NCI-H1092 treated with DMSO at 0.1 percent for 48 hours (cell line): Measurements from ENCODE around the gene SRR.
A peak's percentile ranks its signal among the peaks of the same experiment; 100 is the strongest.
"Not testable (repeated sequence)": the region's sequence is repeated elsewhere in the genome, so short reads cannot be mapped to it uniquely, and the experiment has no call there.

Source experiments
- DNase-seq: peaks from one replicate; lab custom pipeline; 2025; lab: John Stamatoyannopoulos, UW

SRR gene

GRCh38 chr17:2289878-2290478 lies 13.8 kb upstream of the SRR start:
- no peak for DNase-seq

GRCh38 chr17:2292100-2292499 lies 11.7 kb upstream of the SRR start:
- DNase-seq = no peak

- DNase-seq = no peak
Measured at GRCh38 chr17:2295575-2295974, 8.2 kb upstream of the SRR start.

- DNase-seq = no peak
Measured at GRCh38 chr17:2297023-2297422, 6.7 kb upstream of the SRR start.

- DNase-seq = no peak
Measured at GRCh38 chr17:2299136-2299535, 4.6 kb upstream of the SRR start.

- no peak for DNase-seq
Measured at GRCh38 chr17:2299756-2300155, 4.0 kb upstream of the SRR start.

DNA sequence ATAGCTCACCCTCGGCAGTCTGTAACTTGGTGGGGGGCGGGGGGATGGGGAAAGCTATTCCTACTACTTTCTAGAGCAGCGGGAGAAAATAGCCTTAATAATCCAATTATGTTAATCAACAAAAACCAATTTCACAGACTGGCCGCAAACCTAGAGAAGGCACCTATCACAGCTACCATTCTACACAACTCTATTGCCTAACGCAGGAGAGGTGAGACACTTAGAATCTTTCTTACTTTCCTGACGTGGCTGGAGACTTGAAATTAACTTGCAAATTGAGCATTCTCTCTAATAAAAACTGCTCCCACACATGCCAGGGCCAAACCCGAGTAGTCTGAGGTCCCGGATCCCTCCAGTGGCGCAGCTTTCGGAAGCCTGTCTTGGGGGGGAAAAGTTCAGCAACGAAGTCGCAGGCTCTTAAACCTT lies 959 bp upstream of the SRR start:
- DNase-seq = no peak

- DNase-seq = no peak
Measured at GRCh38 chr17:2304931-2305330, 1.2 kb downstream of the SRR start.

DNA sequence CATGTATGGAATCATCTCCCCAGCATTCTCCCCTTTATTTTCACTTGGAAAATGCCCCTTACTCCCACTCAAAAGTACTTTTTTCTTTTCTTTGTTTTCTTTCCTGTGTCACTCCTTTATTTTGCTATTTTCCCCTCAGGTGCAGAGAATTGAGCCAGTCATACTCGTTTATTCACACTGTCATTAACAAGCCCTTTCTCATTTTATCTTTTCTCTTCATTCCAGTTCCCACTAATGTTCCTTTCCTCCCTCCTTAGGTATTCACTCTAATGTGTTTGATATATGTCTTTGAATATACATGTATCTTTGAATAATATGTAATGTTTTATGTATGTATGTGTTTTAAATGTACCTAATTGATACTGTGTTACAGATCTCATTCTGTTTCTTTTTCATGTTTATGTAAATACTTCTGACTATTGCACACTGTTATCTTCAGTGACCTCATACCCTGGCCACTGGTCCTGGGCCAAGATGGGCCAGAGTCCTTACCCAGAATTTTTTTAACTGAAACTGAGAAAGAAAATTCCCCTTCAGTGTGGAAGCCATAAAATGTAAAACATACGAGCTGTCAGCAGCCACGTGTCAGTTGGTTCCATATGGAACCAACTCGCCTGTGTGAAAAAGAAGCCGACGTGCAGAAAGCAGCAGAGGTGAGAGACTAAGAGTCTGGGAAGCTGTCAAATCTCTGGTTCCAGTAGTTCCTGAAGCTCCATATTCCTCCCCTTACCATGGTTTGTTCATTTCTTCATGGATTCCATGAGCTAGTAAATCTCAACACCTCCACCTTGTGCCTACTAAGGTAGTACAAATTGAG lies 5.8 kb downstream of the SRR start:
- no peak for DNase-seq

DNA sequence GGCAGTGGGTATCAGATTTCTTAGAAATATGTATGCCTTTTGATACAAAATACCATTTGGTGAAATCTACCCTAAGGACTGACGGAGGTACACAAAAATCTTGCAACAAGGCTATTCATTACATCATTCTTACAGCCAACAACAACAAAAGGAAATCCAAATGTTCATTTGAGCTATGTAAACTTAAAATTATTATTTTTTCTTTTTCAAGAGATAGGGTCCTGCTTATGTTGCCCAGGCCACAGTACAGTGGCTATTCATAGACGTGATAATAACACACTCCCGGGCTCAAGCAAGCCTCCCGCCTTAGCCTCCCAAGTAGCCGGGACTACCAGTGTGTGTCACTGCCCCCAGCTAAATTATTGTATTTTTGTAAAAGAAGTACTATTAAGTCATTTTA lies 9.0 kb downstream of the SRR start:
- no peak for DNase-seq

DNA sequence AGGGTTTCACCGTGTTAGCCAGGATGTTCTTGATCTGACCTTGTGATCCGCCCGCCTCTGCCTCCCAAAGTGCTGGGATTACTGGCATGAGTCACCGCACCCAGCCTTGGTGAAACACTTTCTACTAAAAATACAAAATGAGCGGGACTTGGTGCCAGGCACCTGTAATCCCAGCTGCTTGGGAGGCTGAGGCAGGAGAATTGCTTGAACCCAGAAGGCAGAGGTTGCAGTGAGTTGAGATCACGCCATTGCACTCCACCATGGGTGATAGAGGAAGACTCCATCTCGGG lies 13.1 kb downstream of the SRR start:
- not testable (repeated sequence) for DNase-seq

GRCh38 chr17:2317796-2318195 lies 14.0 kb downstream of the SRR start:
- DNase-seq = no peak

- no peak for DNase-seq
Measured at GRCh38 chr17:2319051-2319450, 15.3 kb downstream of the SRR start.

- DNase-seq = no peak
Measured at GRCh38 chr17:2321399-2321798, 17.6 kb downstream of the SRR start.

DNA sequence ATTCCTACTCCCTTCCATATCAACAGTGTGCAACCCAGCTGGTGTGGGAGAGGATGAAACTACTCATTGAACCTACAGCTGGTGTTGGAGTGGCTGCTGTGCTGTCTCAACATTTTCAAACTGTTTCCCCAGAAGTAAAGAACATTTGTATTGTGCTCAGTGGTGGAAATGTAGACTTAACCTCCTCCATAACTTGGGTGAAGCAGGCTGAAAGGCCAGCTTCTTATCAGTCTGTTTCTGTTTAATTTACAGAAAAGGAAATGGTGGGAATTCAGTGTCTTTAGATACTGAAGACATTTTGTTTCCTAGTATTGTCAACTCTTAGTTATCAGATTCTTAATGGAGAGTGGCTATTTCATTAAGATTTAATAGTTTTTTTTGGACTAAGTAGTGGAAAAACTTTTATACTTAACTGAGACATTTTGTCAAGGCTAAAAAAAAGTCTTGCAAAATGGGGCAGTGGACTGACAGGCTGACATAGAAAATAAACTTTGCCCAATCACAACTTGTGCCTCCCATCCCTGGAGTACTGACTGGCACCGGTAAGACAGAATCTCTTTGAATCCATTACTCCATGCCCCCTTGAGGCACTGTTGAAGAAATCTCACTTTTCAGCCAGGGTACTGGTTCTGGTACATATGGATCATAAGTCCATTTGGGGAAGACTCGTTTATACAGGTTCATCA lies 20.0 kb downstream of the SRR start:
- DNase-seq = no peak

DNA sequence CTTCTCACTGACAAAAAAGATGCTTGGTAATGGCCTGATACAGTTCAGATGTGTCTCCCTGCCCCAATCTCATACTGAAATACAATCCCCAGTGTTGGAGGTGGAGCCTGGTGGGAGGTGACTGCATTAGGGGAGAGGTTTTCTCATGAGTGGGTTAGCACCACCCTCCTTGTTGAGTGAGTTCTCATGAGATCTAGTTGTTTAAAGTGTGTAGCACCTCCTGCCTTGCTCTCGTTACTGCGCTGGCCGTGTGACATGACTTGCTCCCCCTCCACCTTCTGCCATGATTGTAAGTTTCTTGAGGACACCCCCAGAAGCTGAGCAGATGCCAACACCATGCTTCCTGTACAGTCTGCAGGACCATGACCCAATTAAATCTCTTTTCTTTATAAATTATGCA lies 27.6 kb downstream of the SRR start:
- no peak for DNase-seq

GRCh38 chr17:2335726-2336214 lies 32.0 kb downstream of the SRR start:
- no peak for DNase-seq

GRCh38 chr17:2336215-2336851 lies 32.6 kb downstream of the SRR start, which contains the start of gene TSR1:
TSR1 (minus strand) TSS chr17:2336457; CDS start chr17:2336427, 30 bp downstream.
- peak; percentile 80 for DNase-seq

DNA sequence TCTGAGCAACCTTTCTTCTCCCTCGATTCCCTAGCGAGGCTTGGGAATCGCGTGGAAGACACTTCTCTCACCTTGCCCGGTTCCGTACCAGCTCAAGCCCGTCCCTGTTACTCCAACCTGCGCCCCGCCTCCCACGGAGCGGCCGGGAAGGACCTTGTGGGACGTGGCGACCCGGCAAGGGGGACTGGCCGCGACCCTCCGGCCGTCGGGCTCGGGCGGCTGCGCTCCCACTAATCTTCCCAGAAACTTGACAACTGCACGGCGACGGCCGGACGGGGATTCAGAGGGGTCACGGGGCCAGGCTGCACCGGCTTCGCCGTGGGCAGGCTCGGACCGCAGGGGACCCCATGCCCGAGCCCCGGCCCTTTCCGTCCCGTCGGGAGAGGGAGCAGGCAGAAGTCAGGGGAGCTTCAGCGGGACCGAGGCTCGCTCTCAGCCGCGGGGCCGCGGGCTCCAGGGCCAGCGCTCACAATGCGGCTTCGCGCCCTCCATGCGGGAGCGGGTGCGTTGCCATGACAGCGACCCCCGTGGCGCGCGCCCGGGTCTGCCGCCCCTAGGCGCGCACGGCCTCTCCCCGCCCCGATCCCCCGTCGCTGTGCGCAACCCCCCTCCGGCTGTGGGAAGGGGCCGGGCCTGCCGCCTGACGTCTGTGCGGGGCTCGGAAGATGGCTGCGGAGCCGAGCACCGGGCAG lies 33.2 kb downstream of the SRR start, which contains the start of gene SGSM2:
SGSM2 (plus strand) TSS at position 650 of the 692 bp plus-strand sequence. CDS start 188 bp downstream, outside the sequence.
- DNase-seq = peak; percentile 63

GRCh38 chr17:2337544-2338314 lies 34.0 kb downstream of the SRR start:
- DNase-seq = no peak

DNA sequence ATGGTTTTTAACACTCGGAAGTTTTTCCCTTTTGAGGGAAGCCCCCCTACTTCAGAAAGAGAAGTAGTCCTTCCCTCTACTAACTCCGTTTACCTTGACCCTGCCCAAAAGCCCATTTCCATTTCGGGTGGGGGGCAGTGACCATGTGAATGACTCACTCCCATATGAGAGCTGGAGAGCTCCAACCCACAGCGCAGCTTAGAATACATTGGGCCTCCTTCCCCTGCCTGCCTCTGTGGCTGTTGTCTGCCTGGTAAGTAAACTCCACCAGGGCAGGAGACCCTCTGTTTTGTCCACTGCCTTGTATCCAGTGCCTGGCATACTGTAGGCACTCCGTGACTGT lies 34.5 kb downstream of the SRR start:
- DNase-seq = no peak
